B cell (primary cell): ENCODE measurements around the gene HES1. TPM values are rescaled to one million over a fixed set of nuclear protein-coding genes. Genes with fewer than 3 reads are reported as not detected.
A peak's percentile ranks its signal among the peaks of the same experiment; 100 is the strongest.

Source experiments
- ATAC-seq: fragments of 200-7000 bp; cut with Tn5 transposase; one replicate; pipeline ENCODE4 v1.10.0; 2021; ENCODE audit warnings: low read depth, mild to moderate bottlenecking, moderate number of reproducible peaks, moderate library complexity
- CTCF ChIA-PET: fragments of 350-600 bp; sonication (Branson Sonifier 250); formaldehyde crosslinking; loops from one replicate; lab custom pipeline; 2021; ENCODE audit warnings: antibody characterized with exemption, inconsistent platforms; lab: Charles Lee
- POLR2A ChIA-PET: fragments of 350-600 bp; sonication (Branson Sonifier 250); formaldehyde crosslinking; loops from one replicate; lab custom pipeline; 2021; ENCODE audit warnings: antibody characterized with exemption; lab: Charles Lee
- DNase-seq: peaks from one replicate; pipeline ENCODE4 v3.0.0; 2013
- H2AFZ ChIP-seq: 2 replicates; pipeline ENCODE4 v1.6.1; 2012; ENCODE audit warnings: mild to moderate bottlenecking, low read depth, low read length; ENCODE audit not compliant: insufficient read depth, poor library complexity, severe bottlenecking
- H3K27ac ChIP-seq, 2 donors: 1 replicate in 1 of 2; 2 replicates in 1 of 2; pipeline ENCODE4 v1.5.1; 2012 to 2013; ENCODE audit warnings: low read length in 2 of 2, mild to moderate bottlenecking in 2 of 2, moderate library complexity in 1 of 2
- H3K27me3 ChIP-seq, 4 experiments: fragments of 200-600 bp in 1 of 4; sonication (generic) in 1 of 4; replicated peaks in 1 of 4; 1 replicate in 2 of 4; 2 replicates in 2 of 4; pipeline versions ENCODE4 v1.6.1 to v1.7.0; 2013 to 2016; ENCODE audit warnings: low read length in 3 of 4, mild to moderate bottlenecking in 2 of 4, mixed read lengths in 1 of 4, moderate library complexity in 1 of 4; ENCODE audit not compliant: insufficient read depth in 4 of 4, control insufficient read depth in 3 of 4; ENCODE audit errors: control extremely low read depth in 1 of 4
- H3K36me3 ChIP-seq, 2 experiments: replicated peaks in 1 of 2; 1 replicate in 1 of 2; 2 replicates in 1 of 2; pipeline versions ENCODE4 v1.6.1 to v1.7.1; 2013; ENCODE audit warnings: low read length in 1 of 2; ENCODE audit not compliant: insufficient read depth in 2 of 2, control insufficient read depth in 1 of 2; ENCODE audit errors: control extremely low read depth in 1 of 2, extremely low read depth in 1 of 2
- H3K4me1 ChIP-seq, 2 donors: fragments of 200-600 bp in 1 of 2; sonication (generic) in 1 of 2; 1 replicate in 1 of 2; 2 replicates in 1 of 2; pipeline versions ENCODE4 v1.5.1 to v1.6.1; 2013 to 2017; ENCODE audit warnings: low read length in 2 of 2; ENCODE audit not compliant: control insufficient read depth in 2 of 2, insufficient read depth in 2 of 2
- H3K4me2 ChIP-seq: replicated peaks from 2 replicates; pipeline ENCODE3; 2012; ENCODE audit warnings: mild to moderate bottlenecking, low read depth, low read length; ENCODE audit not compliant: poor library complexity, severe bottlenecking
- H3K4me3 ChIP-seq, 5 experiments: fragments of 200-600 bp in 1 of 5; sonication (generic) in 1 of 5; 1 replicate in 3 of 5; 2 replicates in 2 of 5; pipeline versions ENCODE4 v1.5.1 to v1.7.0; 2011 to 2016; ENCODE audit warnings: low read length in 4 of 5, mild to moderate bottlenecking in 4 of 5, low read depth in 2 of 5, control low read depth in 1 of 5, moderate library complexity in 1 of 5; ENCODE audit not compliant: insufficient read depth in 1 of 5; ENCODE audit errors: control extremely low read depth in 1 of 5, extremely low read depth in 1 of 5
- H3K79me2 ChIP-seq: fragments of 200-600 bp; sonication (generic); one replicate; pipeline ENCODE4 v1.6.0; 2016; ENCODE audit warnings: low read length; ENCODE audit not compliant: control insufficient read depth, insufficient read depth
- H3K9ac ChIP-seq: fragments of 200-600 bp; sonication (generic); 2 replicates; pipeline ENCODE4 v1.6.1; 2017; ENCODE audit warnings: mild to moderate bottlenecking, low read length, moderate library complexity
- H3K9me3 ChIP-seq, 3 donors: one replicate each; pipeline versions ENCODE4 v1.6.1 to v1.7.1; 2013; ENCODE audit warnings: low read length in 2 of 3; ENCODE audit not compliant: control insufficient read depth in 2 of 3, insufficient read depth in 1 of 3; ENCODE audit errors: control extremely low read depth in 1 of 3
- H4K20me1 ChIP-seq: 2 replicates; pipeline ENCODE4 v1.6.0; 2012; ENCODE audit warnings: mild to moderate bottlenecking, low read length; ENCODE audit not compliant: insufficient read depth, control insufficient read depth, poor library complexity, severe bottlenecking
- H3K27ac Mint-ChIP-seq: one replicate; pipeline ENCODE4 v1.8.0; 2021; ENCODE audit warnings: mixed read lengths
- H3K27me3 Mint-ChIP-seq: one replicate; pipeline ENCODE4 v1.8.0; 2021; ENCODE audit warnings: mixed read lengths
- H3K4me1 Mint-ChIP-seq: one replicate; pipeline ENCODE4 v1.8.0; 2021; ENCODE audit warnings: mixed read lengths
- H3K4me3 Mint-ChIP-seq: one replicate; pipeline ENCODE4 v1.8.0; 2021; ENCODE audit warnings: mixed read lengths
- H3K9me3 Mint-ChIP-seq: one replicate; pipeline ENCODE4 v1.8.0; 2022; ENCODE audit warnings: mixed read lengths; ENCODE audit not compliant: insufficient read depth
- EZH2 ChIP-seq: IDR thresholded peaks from 2 replicates; pipeline ENCODE4 v1.6.1; 2012; ENCODE audit warnings: borderline replicate concordance, low read depth, mild to moderate bottlenecking, moderate library complexity, low read length; ENCODE audit not compliant: insufficient read depth, poor library complexity, severe bottlenecking
- WGBS: methylation state at CpG from one replicate; pipeline ENCODE4 v1.1.5; 2013; ENCODE audit warnings: missing lambda C conversion rate; ENCODE audit not compliant: insufficient coverage; 5-methylcytosine and 5-hydroxymethylcytosine counted together
- intact Hi-C: fragments of 100-400 bp; cut with micrococcal nuclease; formaldehyde crosslinking; loops from one replicate; pipeline ENCODE4 v1.10.0; 2022
- polyA plus RNA-seq: library from polyadenylated mRNA; depleted of rRNA; stranded (reverse); fragments of >200 nt; gene quantifications from 2 replicates; pipeline ENCODE4 v1.2.3, GENCODE V29; 2012
- total RNA-seq, 2 donors: library from RNA; stranded (reverse); fragments of 120-200 nt in 1 of 2; gene quantifications; 1 replicate in 1 of 2; 2 replicates in 1 of 2; pipeline versions ENCODE4 v1.2.3 to v1.2.4, GENCODE V29; 2013 to 2022
- TF ChIP-seq, protein P1 (sequence below): fragments of 200-600 bp; IDR thresholded peaks from one replicate; pipeline ENCODE4 v1.8.0; 2022; ENCODE audit warnings: antibody characterized with exemption, mild to moderate bottlenecking

Gene HES1
- total and polyA plus RNA-seq, 2 donors (not counting 1 experiment from before 2014, with no cell fraction given), result 2.4 to 60.3 TPM

DNA sequence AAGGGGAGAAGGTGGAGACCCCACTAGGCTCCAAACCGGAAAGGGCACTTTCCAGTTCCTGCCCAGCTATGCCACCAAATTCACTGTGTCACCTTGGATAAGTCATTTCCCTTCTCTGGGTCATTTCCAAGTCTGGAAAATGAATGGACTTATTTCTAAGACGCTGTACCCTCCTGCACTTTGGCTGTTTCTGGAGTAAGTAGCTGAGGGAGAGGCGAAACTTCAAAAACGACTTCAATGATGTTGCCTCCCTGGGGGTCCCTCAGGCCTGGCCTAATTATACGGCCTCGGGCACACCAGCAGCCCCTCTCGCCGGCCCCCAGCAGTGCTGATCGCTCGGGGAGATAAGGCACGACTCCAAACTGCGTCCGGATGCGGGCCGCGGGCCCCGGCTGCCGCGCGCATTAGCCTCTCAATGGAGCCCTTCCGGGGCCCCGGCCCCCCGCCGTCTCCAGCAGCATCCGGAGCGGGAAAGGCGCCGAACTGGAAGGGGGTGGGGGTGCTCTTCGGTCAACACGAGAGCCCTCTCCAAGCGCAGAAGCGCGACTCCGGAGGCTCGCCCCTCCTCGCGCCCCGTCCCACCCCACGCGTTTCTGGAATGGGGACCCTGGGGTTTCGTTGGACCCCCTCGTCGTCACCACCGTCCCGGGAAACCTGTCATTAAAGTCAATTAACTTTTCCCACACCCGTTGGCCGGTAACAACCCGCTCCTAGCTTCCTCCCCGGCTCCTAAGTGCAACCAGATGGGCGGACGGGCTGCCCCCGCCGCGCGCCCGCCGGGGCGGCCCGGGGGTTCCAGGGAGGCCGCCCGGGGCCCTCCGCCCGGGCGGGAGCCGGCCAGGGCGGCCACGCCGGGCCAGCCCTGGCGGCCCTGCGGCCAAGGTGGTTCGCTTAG is 4.8 kb downstream of the HES1 start:
- Histone ChIP-seq H4K20me1 (no peaks in the 10 kb centered on the region), H3K9ac (peak overlapping the region; percentile 61), H3K4me2 (peak overlapping the region; percentile 87), H3K4me1 (peaks cover 38 to 52% of the 10 kb centered on the region in 2 donors), H3K9me3 (no peaks in the 10 kb centered on the region), H3K4me3 (peak overlapping the region in 4 of 5 experiments; percentile 34 to 59 (median 49)), H3K27ac (no peak overlapping the region), H3K36me3 (no peaks in the 10 kb centered on the region), H3K79me2 (no peaks in the 10 kb centered on the region), H2AFZ (peak overlapping the region; percentile 54), H3K27me3 (peaks cover 0 to 19% (median 4%) of the 10 kb centered on the region in 4 experiments)
- ATAC-seq (no peak), DNase-seq (peak; percentile 55)
- intact Hi-C loops, result loop anchor here (1.0 to 5.0 kb wide), 2 partner anchors 62 to 175 kb away; no protein-coding TSS in a partner anchor
- Mint-ChIP-seq H3K27ac (no peak overlapping the region), H3K9me3 (no peaks in the 10 kb centered on the region), H3K4me3 (peak overlapping the region; percentile 37), H3K4me1 (peaks cover 45% of the 10 kb centered on the region), H3K27me3 (peaks cover 5% of the 10 kb centered on the region)
- 2% methylated on average over 70 of the region's 71 CpGs for WGBS
- TF ChIP-seq, protein P1, sequence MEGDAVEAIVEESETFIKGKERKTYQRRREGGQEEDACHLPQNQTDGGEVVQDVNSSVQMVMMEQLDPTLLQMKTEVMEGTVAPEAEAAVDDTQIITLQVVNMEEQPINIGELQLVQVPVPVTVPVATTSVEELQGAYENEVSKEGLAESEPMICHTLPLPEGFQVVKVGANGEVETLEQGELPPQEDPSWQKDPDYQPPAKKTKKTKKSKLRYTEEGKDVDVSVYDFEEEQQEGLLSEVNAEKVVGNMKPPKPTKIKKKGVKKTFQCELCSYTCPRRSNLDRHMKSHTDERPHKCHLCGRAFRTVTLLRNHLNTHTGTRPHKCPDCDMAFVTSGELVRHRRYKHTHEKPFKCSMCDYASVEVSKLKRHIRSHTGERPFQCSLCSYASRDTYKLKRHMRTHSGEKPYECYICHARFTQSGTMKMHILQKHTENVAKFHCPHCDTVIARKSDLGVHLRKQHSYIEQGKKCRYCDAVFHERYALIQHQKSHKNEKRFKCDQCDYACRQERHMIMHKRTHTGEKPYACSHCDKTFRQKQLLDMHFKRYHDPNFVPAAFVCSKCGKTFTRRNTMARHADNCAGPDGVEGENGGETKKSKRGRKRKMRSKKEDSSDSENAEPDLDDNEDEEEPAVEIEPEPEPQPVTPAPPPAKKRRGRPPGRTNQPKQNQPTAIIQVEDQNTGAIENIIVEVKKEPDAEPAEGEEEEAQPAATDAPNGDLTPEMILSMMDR, result no peak
- no peak for TF ChIP-seq EZH2
- ChIA-PET POLR2A (interaction anchor here (0.5 to 1.0 kb wide), 3 partner anchors 10 to 166 kb away, joined by 3 to 6 read pairs (median 3); no protein-coding TSS in a partner anchor), CTCF (interaction anchor here (0.7 to 13.3 kb wide), 8 partner anchors 34 to 476 kb away, joined by 3 to 148 read pairs (median 88); no protein-coding TSS in a partner anchor)
